ACC112 (cell line): ENCODE measurements around the gene SPINK14.

Experiments
- H2AFZ ChIP-seq: fragments of 200-600 bp; sonication (generic); one replicate; pipeline ENCODE4 v1.6.0; 2017; ENCODE audit warnings: antibody characterized with exemption, low read length; ENCODE audit not compliant: unreplicated experiment
- H3K27ac ChIP-seq: fragments of 200-600 bp; sonication (generic); 2 replicates; pipeline ENCODE4 v1.5.1; 2014; ENCODE audit warnings: low read depth, mild to moderate bottlenecking, antibody characterized with exemption, low read length, moderate library complexity
- H3K27me3 ChIP-seq: fragments of 200-600 bp; sonication (generic); 2 replicates; pipeline ENCODE4 v1.6.1; 2014; ENCODE audit warnings: mild to moderate bottlenecking, antibody characterized with exemption, low read length, moderate library complexity, mixed read lengths; ENCODE audit not compliant: insufficient read depth
- H3K36me3 ChIP-seq: fragments of 200-600 bp; sonication (generic); 2 replicates; pipeline ENCODE4 v1.6.1; 2016; ENCODE audit warnings: mild to moderate bottlenecking, antibody characterized with exemption, low read length, moderate library complexity, mixed read lengths; ENCODE audit not compliant: insufficient read depth
- H3K4me1 ChIP-seq: fragments of 200-600 bp; sonication (generic); one replicate; pipeline ENCODE4 v1.6.1; 2016; ENCODE audit warnings: low read length, mixed read lengths; ENCODE audit not compliant: insufficient read depth, unreplicated experiment, control insufficient read depth
- H3K4me3 ChIP-seq: fragments of 200-600 bp; sonication (generic); 2 replicates; pipeline ENCODE4 v1.5.1; 2014; ENCODE audit warnings: mild to moderate bottlenecking, low read depth, low read length
- H3K79me2 ChIP-seq: fragments of 200-600 bp; sonication (generic); one replicate; pipeline ENCODE4 v1.6.0; 2016; ENCODE audit warnings: low read length; ENCODE audit not compliant: control insufficient read depth, unreplicated experiment, insufficient read depth

The SPINK14 gene

DNA sequence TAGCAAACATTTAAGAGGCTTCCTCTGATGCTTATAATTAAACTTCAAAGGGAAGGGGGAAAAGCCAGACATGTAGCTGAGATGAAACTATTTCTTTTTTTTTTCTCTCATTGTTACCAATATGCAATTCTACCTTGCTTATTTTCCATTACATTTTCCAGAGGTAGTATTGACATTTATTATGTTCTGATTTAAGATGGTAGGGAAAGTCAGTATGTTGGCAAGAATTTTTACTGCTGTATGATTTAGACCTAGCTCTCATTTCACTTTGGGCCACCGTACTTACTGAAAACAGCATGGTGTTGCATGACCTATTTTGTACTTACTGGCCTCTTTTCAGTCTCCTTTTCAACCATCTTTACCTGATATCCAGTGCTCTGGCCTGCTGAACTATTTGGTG, 24.9 kb downstream of the SPINK14 start:
- no peaks in the 10 kb centered on the region for H3K4me1 ChIP-seq
- H3K27ac ChIP-seq: no peak overlapping the region
- no peaks in the 10 kb centered on the region for H3K36me3 ChIP-seq
- no peaks in the 10 kb centered on the region for H3K79me2 ChIP-seq
- H3K4me3 ChIP-seq: no peak overlapping the region
- H2AFZ ChIP-seq: no peak overlapping the region
- H3K27me3 ChIP-seq: no peaks in the 10 kb centered on the region

DNA sequence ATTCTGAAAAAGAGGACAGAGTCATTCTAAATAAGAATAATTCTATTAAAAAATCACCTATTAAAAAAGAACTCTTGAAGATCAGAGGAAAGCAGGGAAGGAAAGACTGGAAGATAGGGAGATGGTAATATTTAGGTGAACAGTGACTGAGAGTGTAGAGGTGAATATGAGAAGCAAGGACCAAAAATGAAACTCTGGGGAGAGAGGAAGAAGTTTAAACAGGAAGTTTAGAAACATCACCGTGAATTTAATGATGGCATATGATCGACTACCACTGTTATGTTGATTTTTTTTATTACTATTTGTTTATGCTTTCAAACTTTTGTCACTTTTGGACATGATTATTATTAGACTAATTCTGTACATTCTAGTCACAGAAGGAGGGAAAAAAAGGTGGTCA, 32.8 kb downstream of the SPINK14 start:
- no peak overlapping the region for H2AFZ ChIP-seq
- H3K27me3 ChIP-seq: 0 out of 2 replicates have a peak, but pooled peaks cover 2% of the 10 kb centered on the region
- H3K79me2 ChIP-seq: no peaks in the 10 kb centered on the region
- no peak overlapping the region for H3K4me3 ChIP-seq
- no peaks in the 10 kb centered on the region for H3K36me3 ChIP-seq
- no peaks in the 10 kb centered on the region for H3K4me1 ChIP-seq
- no peak overlapping the region for H3K27ac ChIP-seq

DNA sequence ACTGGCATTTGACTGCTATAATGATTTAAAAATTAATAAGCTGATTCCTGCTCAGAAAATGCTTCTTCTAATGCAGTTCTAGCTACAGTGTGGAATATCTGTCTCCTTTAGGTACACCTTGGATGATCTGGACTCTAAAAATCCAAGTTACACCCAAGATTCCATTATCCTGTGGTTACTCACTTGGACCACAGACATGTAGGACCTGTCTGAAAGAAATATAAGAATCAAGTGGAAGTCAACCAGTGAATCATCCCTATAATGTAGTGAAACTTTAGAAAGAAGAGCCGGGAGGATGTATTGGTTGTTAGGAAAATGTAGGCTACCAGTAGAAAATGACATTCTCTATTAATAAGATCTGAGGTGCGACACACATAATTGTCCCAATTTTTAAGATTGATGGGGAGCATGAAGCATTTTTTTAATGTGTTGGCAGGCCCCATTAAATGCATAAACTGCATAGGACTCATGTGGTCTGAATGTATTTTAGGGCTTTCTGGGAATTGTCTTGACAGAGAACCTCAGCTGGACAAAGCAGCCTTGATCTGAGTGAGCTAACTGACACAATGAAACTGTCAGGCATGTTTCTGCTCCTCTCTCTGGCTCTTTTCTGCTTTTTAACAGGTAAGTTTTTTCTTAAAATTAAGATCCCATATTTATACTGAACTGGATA, 34.3 kb downstream of the SPINK14 start, which contains the start of gene SPINK6:
Gene SPINK6 (plus strand): TSS at position 512 of the 673 bp plus-strand sequence. CDS start 55 bp downstream, at position 567.
- H3K27me3 ChIP-seq: 0 out of 2 replicates have a peak, but pooled peaks cover 2% of the 10 kb centered on the region
- H3K4me3 ChIP-seq: no peak within 1 kb of the TSS
- no peak within 1 kb of the TSS for H2AFZ ChIP-seq
- H3K27ac ChIP-seq: no peak within 1 kb of the TSS
- no peaks in the 10 kb centered on the region for H3K36me3 ChIP-seq
- no peaks in the 10 kb centered on the region for H3K79me2 ChIP-seq
- no peaks in the 10 kb centered on the region for H3K4me1 ChIP-seq

GRCh38 chr5:148205044-148205806, 36.9 kb downstream of the SPINK14 start:
- Histone ChIP-seq H3K79me2 (no peaks in the 10 kb centered on the region), H3K4me3 (no peak overlapping the region), H3K27me3 (no peaks in the 10 kb centered on the region), H3K27ac (no peak overlapping the region), H2AFZ (no peak overlapping the region), H3K4me1 (no peaks in the 10 kb centered on the region), H3K36me3 (no peaks in the 10 kb centered on the region)

DNA sequence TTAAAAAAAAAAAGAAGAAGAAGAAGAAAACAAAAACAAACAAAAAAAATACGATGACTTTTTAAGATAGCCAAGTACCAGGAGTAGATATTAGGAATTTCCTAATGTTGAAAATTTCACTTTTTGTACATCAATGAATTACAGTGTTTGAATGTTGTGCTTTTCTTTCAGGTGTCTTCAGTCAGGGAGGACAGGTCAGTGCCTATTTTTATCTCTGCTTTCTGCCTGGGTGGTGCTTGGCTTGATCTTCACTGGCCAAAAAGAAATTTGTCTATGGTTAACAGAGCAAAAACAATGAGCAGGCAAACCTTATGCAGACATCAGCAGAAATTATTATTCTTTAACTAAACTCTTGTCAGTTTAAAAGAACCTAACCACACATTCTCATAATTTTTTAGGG, 37.5 kb downstream of the SPINK14 start:
- Histone ChIP-seq H3K79me2 (no peaks in the 10 kb centered on the region), H3K4me3 (no peak overlapping the region), H3K27me3 (no peaks in the 10 kb centered on the region), H3K27ac (no peak overlapping the region), H2AFZ (no peak overlapping the region), H3K36me3 (no peaks in the 10 kb centered on the region), H3K4me1 (no peaks in the 10 kb centered on the region)

- H3K4me1 ChIP-seq: no peaks in the 10 kb centered on the region
- no peaks in the 10 kb centered on the region for H3K79me2 ChIP-seq
- H2AFZ ChIP-seq: no peak overlapping the region
- H3K36me3 ChIP-seq: no peaks in the 10 kb centered on the region
- no peaks in the 10 kb centered on the region for H3K27me3 ChIP-seq
- H3K27ac ChIP-seq: no peak overlapping the region
- no peak overlapping the region for H3K4me3 ChIP-seq
These were observed 38.3 kb downstream of the SPINK14 start for GRCh38 chr5:148206620-148207019.

DNA sequence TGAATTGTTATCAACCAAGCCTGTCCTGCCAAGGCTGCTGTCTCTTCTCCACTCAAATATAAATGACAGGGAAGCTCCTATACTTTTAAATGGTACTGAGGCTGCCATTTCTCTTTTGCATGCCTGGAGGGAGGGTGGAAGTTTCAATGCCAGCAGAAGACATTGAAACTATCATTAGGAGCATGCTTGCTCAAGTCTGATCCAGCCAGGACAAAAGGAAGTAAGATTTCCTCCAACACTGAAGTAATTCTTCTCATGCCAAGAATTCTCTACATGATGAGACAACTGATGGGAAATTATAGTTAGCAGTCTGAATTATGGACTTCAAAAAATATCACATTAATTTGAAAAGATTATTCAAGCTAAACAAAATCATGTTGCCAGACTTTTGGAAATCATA, 39.9 kb downstream of the SPINK14 start:
- no peaks in the 10 kb centered on the region for H3K27me3 ChIP-seq
- H2AFZ ChIP-seq: no peak overlapping the region
- H3K4me3 ChIP-seq: no peak overlapping the region
- no peak overlapping the region for H3K27ac ChIP-seq
- no peaks in the 10 kb centered on the region for H3K79me2 ChIP-seq
- no peaks in the 10 kb centered on the region for H3K36me3 ChIP-seq
- no peaks in the 10 kb centered on the region for H3K4me1 ChIP-seq

DNA sequence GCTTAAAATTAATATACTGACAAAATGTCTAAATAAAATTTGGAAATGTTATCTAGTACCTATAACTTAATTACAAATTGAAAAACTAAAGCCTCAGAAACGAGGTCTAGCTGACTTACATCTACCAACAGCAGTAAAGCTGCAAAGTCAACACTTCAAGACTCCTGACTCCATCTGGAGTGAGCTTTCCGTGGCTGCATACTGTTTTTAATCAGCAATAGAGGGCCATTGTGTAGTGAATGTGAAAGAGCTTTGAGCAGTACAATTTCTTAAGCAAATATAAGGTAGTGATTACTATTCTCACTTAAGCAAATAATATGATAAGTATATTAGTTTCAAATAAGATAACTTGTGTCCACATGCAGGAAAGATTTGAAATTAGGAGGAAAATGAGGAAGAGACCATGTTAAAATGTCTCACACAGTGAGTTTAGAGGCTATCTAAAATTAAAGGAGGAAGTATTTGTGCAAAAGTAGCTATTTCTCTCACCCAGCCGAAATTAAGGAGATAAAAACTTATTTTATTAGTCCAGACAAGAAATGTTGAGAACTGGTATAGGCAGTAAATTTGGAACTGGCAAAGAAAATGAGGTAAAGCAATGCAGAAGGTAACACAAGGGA, 40.9 kb downstream of the SPINK14 start:
- Histone ChIP-seq H3K27ac (no peak overlapping the region), H2AFZ (no peak overlapping the region), H3K36me3 (no peaks in the 10 kb centered on the region), H3K4me1 (no peaks in the 10 kb centered on the region), H3K79me2 (no peaks in the 10 kb centered on the region), H3K27me3 (no peaks in the 10 kb centered on the region), H3K4me3 (no peak overlapping the region)

DNA sequence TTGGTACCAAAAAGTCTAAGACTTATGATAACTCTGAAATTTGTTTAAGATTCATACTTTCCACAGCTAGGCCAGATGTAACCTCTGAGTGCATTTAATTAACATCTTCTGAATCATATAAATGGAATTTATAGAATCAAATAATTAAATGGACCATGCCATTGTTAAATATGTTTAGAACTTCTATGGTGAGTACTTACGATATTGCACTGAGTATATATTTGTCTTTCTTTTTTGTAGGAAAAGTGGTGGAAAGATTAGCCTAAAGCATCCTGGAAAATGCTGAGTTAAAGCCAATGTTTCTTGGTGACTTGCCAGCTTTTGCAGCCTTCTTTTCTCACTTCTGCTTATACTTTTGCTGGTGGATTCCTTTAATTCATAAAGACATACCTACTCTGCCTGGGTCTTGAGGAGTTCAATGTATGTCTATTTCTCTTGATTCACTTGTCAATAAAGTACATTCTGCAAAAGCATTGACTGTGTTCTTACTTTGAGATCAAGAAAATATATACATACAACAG, 46.4 kb downstream of the SPINK14 start:
- Histone ChIP-seq H3K36me3 (no peaks in the 10 kb centered on the region), H3K27ac (no peak overlapping the region)

DNA sequence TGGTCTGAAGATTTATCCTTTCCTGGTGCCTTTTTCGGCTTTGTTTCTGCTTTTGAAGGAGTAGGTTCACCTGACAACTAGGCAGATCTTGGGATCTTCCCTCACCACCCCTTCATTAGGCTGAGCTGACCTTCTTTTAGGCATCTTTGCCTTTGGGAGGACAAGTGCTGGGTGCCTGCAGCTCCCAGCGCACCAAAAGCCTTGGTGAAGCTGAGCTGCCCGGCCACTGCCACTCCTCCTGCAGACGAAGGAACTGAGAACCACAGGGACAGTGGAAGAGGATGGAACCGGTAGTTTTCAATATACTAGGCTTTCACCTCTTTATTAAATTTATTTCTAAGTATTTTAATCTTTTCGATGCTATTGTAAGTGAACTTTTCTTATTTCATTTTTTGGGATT, 53.2 kb downstream of the SPINK14 start:
- H3K27me3 ChIP-seq: peaks cover 34% of the 10 kb centered on the region
- no peaks in the 10 kb centered on the region for H3K4me1 ChIP-seq
- no peaks in the 10 kb centered on the region for H3K36me3 ChIP-seq
- no peak overlapping the region for H2AFZ ChIP-seq
- no peak overlapping the region for H3K27ac ChIP-seq
- no peaks in the 10 kb centered on the region for H3K79me2 ChIP-seq
- H3K4me3 ChIP-seq: no peak overlapping the region

More for the DNA sequence above, 46.4 kb downstream of the SPINK14 start:
- Histone ChIP-seq H3K4me3 (no peak overlapping the region), H2AFZ (no peak overlapping the region), H3K4me1 (no peaks in the 10 kb centered on the region), H3K27me3 (no peaks in the 10 kb centered on the region), H3K79me2 (no peaks in the 10 kb centered on the region)
